Measurements from ENCODE around the gene ZNF524. TPM values are rescaled to one million over a fixed set of nuclear protein-coding genes. Genes with fewer than 3 reads are reported as not detected.

ZNF524 gene
- total RNA-seq, 1 donor from 2014 or later, result 6.3 TPM

GRCh38 chr19:55650602-55651230 is 50.6 kb downstream of the ZNF524 start:
- Histone ChIP-seq H3K9me3 (ENCODE audit: insufficient read depth, low read depth, low read length) (no peaks in the 10 kb centered on the region), H3K4me3 (ENCODE audit: insufficient read depth, low read depth, low read length) (no peak overlapping the region), H3K4me2 (ENCODE audit: low read length) (no peak overlapping the region), H3K9ac (ENCODE audit: low read length) (no peak overlapping the region), H3K4me1 (ENCODE audit: insufficient read depth, low read length) (peaks cover 14% of the 10 kb centered on the region), H3K36me3 (ENCODE audit: insufficient read depth, low read length) (no peaks in the 10 kb centered on the region), H4K20me1 (ENCODE audit: insufficient read depth, low read length) (peaks cover 10% of the 10 kb centered on the region), H3K27ac (ENCODE audit: low read depth, low read length) (no peak overlapping the region), H2AFZ (ENCODE audit: low read depth, low read length) (no peak overlapping the region), H3K79me2 (ENCODE audit: insufficient read depth, low read length) (peaks cover 22% of the 10 kb centered on the region), H3K27me3 (ENCODE audit: insufficient read depth, low read length) (no peaks in the 10 kb centered on the region)
- TF ChIP-seq EZH2 (IDR thresholded peaks at IDR 0.05; ENCODE audit: insufficient read depth, low read length), result no peak
- TF ChIP-seq, protein P1, sequence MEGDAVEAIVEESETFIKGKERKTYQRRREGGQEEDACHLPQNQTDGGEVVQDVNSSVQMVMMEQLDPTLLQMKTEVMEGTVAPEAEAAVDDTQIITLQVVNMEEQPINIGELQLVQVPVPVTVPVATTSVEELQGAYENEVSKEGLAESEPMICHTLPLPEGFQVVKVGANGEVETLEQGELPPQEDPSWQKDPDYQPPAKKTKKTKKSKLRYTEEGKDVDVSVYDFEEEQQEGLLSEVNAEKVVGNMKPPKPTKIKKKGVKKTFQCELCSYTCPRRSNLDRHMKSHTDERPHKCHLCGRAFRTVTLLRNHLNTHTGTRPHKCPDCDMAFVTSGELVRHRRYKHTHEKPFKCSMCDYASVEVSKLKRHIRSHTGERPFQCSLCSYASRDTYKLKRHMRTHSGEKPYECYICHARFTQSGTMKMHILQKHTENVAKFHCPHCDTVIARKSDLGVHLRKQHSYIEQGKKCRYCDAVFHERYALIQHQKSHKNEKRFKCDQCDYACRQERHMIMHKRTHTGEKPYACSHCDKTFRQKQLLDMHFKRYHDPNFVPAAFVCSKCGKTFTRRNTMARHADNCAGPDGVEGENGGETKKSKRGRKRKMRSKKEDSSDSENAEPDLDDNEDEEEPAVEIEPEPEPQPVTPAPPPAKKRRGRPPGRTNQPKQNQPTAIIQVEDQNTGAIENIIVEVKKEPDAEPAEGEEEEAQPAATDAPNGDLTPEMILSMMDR (IDR thresholded peaks at IDR 0.05; ENCODE audit: insufficient read depth, low read depth, low read length), result no peak
- FAIRE-seq (no peak), DNase-seq (ENCODE audit: low read depth) (no peak)
- Mint-ChIP-seq H3K27me3 (ENCODE audit: low read depth, unreplicated experiment) (no peaks in the 10 kb centered on the region), H3K9me3 (ENCODE audit: unreplicated experiment) (no peaks in the 10 kb centered on the region), H3K36me3 (ENCODE audit: low read depth, unreplicated experiment) (peaks cover 18% of the 10 kb centered on the region), H3K4me3 (ENCODE audit: unreplicated experiment) (peak overlapping the region; percentile 35), H3K27ac (ENCODE audit: unreplicated experiment) (peak overlapping the region; percentile 58), H3K4me1 (ENCODE audit: low read depth, unreplicated experiment) (peaks cover 3% of the 10 kb centered on the region)

GRCh38 chr19:55651236-55651635 is 51.1 kb downstream of the ZNF524 start:
- Histone ChIP-seq H2AFZ (ENCODE audit: low read depth, low read length) (no peak overlapping the region), H3K4me2 (ENCODE audit: low read length) (no peak overlapping the region), H3K36me3 (ENCODE audit: insufficient read depth, low read length) (no peaks in the 10 kb centered on the region), H3K9me3 (ENCODE audit: insufficient read depth, low read depth, low read length) (no peaks in the 10 kb centered on the region), H3K27me3 (ENCODE audit: insufficient read depth, low read length) (no peaks in the 10 kb centered on the region), H3K4me3 (ENCODE audit: insufficient read depth, low read depth, low read length) (no peak overlapping the region), H3K27ac (ENCODE audit: low read depth, low read length) (no peak overlapping the region), H4K20me1 (ENCODE audit: insufficient read depth, low read length) (peaks cover 15% of the 10 kb centered on the region), H3K9ac (ENCODE audit: low read length) (no peak overlapping the region), H3K4me1 (ENCODE audit: insufficient read depth, low read length) (peaks cover 18% of the 10 kb centered on the region), H3K79me2 (ENCODE audit: insufficient read depth, low read length) (peaks cover 26% of the 10 kb centered on the region)
- no peak for FAIRE-seq
- peaks cover 5% of the 10 kb centered on the region for H3K4me1 Mint-ChIP-seq (ENCODE audit: low read depth, unreplicated experiment)
- H3K36me3 Mint-ChIP-seq (ENCODE audit: low read depth, unreplicated experiment), result peaks cover 21% of the 10 kb centered on the region
- DNase-seq (ENCODE audit: low read depth), result no peak
- no peak for TF ChIP-seq EZH2 (IDR thresholded peaks at IDR 0.05; ENCODE audit: insufficient read depth, low read length)
- TF ChIP-seq, protein P1 (IDR thresholded peaks at IDR 0.05; ENCODE audit: insufficient read depth, low read depth, low read length), result no peak
- no peak overlapping the region for H3K4me3 Mint-ChIP-seq (ENCODE audit: unreplicated experiment)
- no peak overlapping the region for H3K27ac Mint-ChIP-seq (ENCODE audit: unreplicated experiment)
- no peaks in the 10 kb centered on the region for H3K9me3 Mint-ChIP-seq (ENCODE audit: unreplicated experiment)
- H3K27me3 Mint-ChIP-seq (ENCODE audit: low read depth, unreplicated experiment), result no peaks in the 10 kb centered on the region
